B cell (primary cell): Measurements from ENCODE around the gene EFNA1. TPM values are rescaled to one million over a fixed set of nuclear protein-coding genes. Genes with fewer than 3 reads are reported as not detected.

Experiments
- ATAC-seq: fragments of 200-7000 bp; cut with Tn5 transposase; one replicate; pipeline ENCODE4 v1.10.0; 2021; ENCODE audit warnings: low read depth, mild to moderate bottlenecking, moderate number of reproducible peaks, moderate library complexity
- CTCF ChIA-PET: fragments of 350-600 bp; sonication (Branson Sonifier 250); formaldehyde crosslinking; loops from one replicate; lab custom pipeline; 2021; ENCODE audit warnings: antibody characterized with exemption, inconsistent platforms; lab: Charles Lee
- POLR2A ChIA-PET: fragments of 350-600 bp; sonication (Branson Sonifier 250); formaldehyde crosslinking; loops from one replicate; lab custom pipeline; 2021; ENCODE audit warnings: antibody characterized with exemption; lab: Charles Lee
- DNase-seq: peaks from one replicate; pipeline ENCODE4 v3.0.0; 2013
- H2AFZ ChIP-seq: 2 replicates; pipeline ENCODE4 v1.6.1; 2012; ENCODE audit warnings: mild to moderate bottlenecking, low read depth, low read length; ENCODE audit not compliant: insufficient read depth, poor library complexity, severe bottlenecking
- H3K27ac ChIP-seq, 2 donors: 1 replicate in 1 of 2; 2 replicates in 1 of 2; pipeline ENCODE4 v1.5.1; 2012 to 2013; ENCODE audit warnings: low read length in 2 of 2, mild to moderate bottlenecking in 2 of 2, moderate library complexity in 1 of 2
- H3K27me3 ChIP-seq, 4 experiments: fragments of 200-600 bp in 1 of 4; sonication (generic) in 1 of 4; replicated peaks in 1 of 4; 1 replicate in 2 of 4; 2 replicates in 2 of 4; pipeline versions ENCODE4 v1.6.1 to v1.7.0; 2013 to 2016; ENCODE audit warnings: low read length in 3 of 4, mild to moderate bottlenecking in 2 of 4, mixed read lengths in 1 of 4, moderate library complexity in 1 of 4; ENCODE audit not compliant: insufficient read depth in 4 of 4, control insufficient read depth in 3 of 4; ENCODE audit errors: control extremely low read depth in 1 of 4
- H3K36me3 ChIP-seq, 2 experiments: replicated peaks in 1 of 2; 1 replicate in 1 of 2; 2 replicates in 1 of 2; pipeline versions ENCODE4 v1.6.1 to v1.7.1; 2013; ENCODE audit warnings: low read length in 1 of 2; ENCODE audit not compliant: insufficient read depth in 2 of 2, control insufficient read depth in 1 of 2; ENCODE audit errors: control extremely low read depth in 1 of 2, extremely low read depth in 1 of 2
- H3K4me1 ChIP-seq, 2 donors: fragments of 200-600 bp in 1 of 2; sonication (generic) in 1 of 2; 1 replicate in 1 of 2; 2 replicates in 1 of 2; pipeline versions ENCODE4 v1.5.1 to v1.6.1; 2013 to 2017; ENCODE audit warnings: low read length in 2 of 2; ENCODE audit not compliant: control insufficient read depth in 2 of 2, insufficient read depth in 2 of 2
- H3K4me2 ChIP-seq: replicated peaks from 2 replicates; pipeline ENCODE3; 2012; ENCODE audit warnings: mild to moderate bottlenecking, low read depth, low read length; ENCODE audit not compliant: poor library complexity, severe bottlenecking
- H3K4me3 ChIP-seq, 5 experiments: fragments of 200-600 bp in 1 of 5; sonication (generic) in 1 of 5; 1 replicate in 3 of 5; 2 replicates in 2 of 5; pipeline versions ENCODE4 v1.5.1 to v1.7.0; 2011 to 2016; ENCODE audit warnings: low read length in 4 of 5, mild to moderate bottlenecking in 4 of 5, low read depth in 2 of 5, control low read depth in 1 of 5, moderate library complexity in 1 of 5; ENCODE audit not compliant: insufficient read depth in 1 of 5; ENCODE audit errors: control extremely low read depth in 1 of 5, extremely low read depth in 1 of 5
- H3K79me2 ChIP-seq: fragments of 200-600 bp; sonication (generic); one replicate; pipeline ENCODE4 v1.6.0; 2016; ENCODE audit warnings: low read length; ENCODE audit not compliant: control insufficient read depth, insufficient read depth
- H3K9ac ChIP-seq: fragments of 200-600 bp; sonication (generic); 2 replicates; pipeline ENCODE4 v1.6.1; 2017; ENCODE audit warnings: mild to moderate bottlenecking, low read length, moderate library complexity
- H3K9me3 ChIP-seq, 3 donors: one replicate each; pipeline versions ENCODE4 v1.6.1 to v1.7.1; 2013; ENCODE audit warnings: low read length in 2 of 3; ENCODE audit not compliant: control insufficient read depth in 2 of 3, insufficient read depth in 1 of 3; ENCODE audit errors: control extremely low read depth in 1 of 3
- H4K20me1 ChIP-seq: 2 replicates; pipeline ENCODE4 v1.6.0; 2012; ENCODE audit warnings: mild to moderate bottlenecking, low read length; ENCODE audit not compliant: insufficient read depth, control insufficient read depth, poor library complexity, severe bottlenecking
- H3K27ac Mint-ChIP-seq: one replicate; pipeline ENCODE4 v1.8.0; 2021; ENCODE audit warnings: mixed read lengths
- H3K27me3 Mint-ChIP-seq: one replicate; pipeline ENCODE4 v1.8.0; 2021; ENCODE audit warnings: mixed read lengths
- H3K4me1 Mint-ChIP-seq: one replicate; pipeline ENCODE4 v1.8.0; 2021; ENCODE audit warnings: mixed read lengths
- H3K4me3 Mint-ChIP-seq: one replicate; pipeline ENCODE4 v1.8.0; 2021; ENCODE audit warnings: mixed read lengths
- H3K9me3 Mint-ChIP-seq: one replicate; pipeline ENCODE4 v1.8.0; 2022; ENCODE audit warnings: mixed read lengths; ENCODE audit not compliant: insufficient read depth
- EZH2 ChIP-seq: IDR thresholded peaks from 2 replicates; pipeline ENCODE4 v1.6.1; 2012; ENCODE audit warnings: borderline replicate concordance, low read depth, mild to moderate bottlenecking, moderate library complexity, low read length; ENCODE audit not compliant: insufficient read depth, poor library complexity, severe bottlenecking
- WGBS: methylation state at CpG from one replicate; pipeline ENCODE4 v1.1.5; 2013; ENCODE audit warnings: missing lambda C conversion rate; ENCODE audit not compliant: insufficient coverage; 5-methylcytosine and 5-hydroxymethylcytosine counted together
- intact Hi-C: fragments of 100-400 bp; cut with micrococcal nuclease; formaldehyde crosslinking; loops from one replicate; pipeline ENCODE4 v1.10.0; 2022
- polyA plus RNA-seq: library from polyadenylated mRNA; depleted of rRNA; stranded (reverse); fragments of >200 nt; gene quantifications from 2 replicates; pipeline ENCODE4 v1.2.3, GENCODE V29; 2012
- total RNA-seq, 2 donors: library from RNA; stranded (reverse); fragments of 120-200 nt in 1 of 2; gene quantifications; 1 replicate in 1 of 2; 2 replicates in 1 of 2; pipeline versions ENCODE4 v1.2.3 to v1.2.4, GENCODE V29; 2013 to 2022
- TF ChIP-seq, protein P1 (sequence below): fragments of 200-600 bp; IDR thresholded peaks from one replicate; pipeline ENCODE4 v1.8.0; 2022; ENCODE audit warnings: antibody characterized with exemption, mild to moderate bottlenecking

Gene EFNA1
- total and polyA plus RNA-seq, 2 donors (not counting 1 experiment from before 2014, with no cell fraction given) = 0.28 TPM; not detected in 1

DNA sequence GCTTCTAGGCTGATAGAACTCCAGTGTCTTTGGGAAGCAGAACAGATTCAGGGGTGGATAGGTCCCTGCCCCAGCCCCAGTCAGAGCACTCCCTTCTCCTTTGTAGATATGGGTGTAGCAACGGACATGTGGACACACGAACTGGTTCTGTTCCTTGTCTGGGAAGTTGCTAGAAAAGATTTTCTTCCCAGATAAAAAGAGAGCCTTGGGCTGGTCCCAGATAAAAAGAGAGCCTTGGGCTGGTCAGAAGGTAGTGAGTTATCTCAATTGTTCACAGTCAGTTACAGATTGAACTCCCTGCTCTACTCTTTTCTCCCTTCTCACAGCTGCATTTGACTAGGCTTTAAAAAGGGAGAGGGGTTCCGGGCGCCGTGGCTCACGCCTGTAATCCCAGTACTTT, 7.4 kb upstream of the EFNA1 start:
- WGBS = no CpG with 5 or more reads among the region's 6 CpGs
- no peak overlapping the region for H3K4me3 Mint-ChIP-seq
- no peak overlapping the region for H2AFZ ChIP-seq
- H3K27me3 Mint-ChIP-seq = peaks cover 45% of the 10 kb centered on the region
- H3K9ac ChIP-seq = no peak overlapping the region
- H3K4me1 ChIP-seq = no peaks in the 10 kb centered on the region
- DNase-seq = no peak
- H3K4me2 ChIP-seq = no peak overlapping the region
- H3K4me3 ChIP-seq = no peak overlapping the region
- ChIA-PET POLR2A (no interaction called here), CTCF (interaction anchor here (1.3 to 2.2 kb wide), 3 partner anchors 10 to 52 kb away, joined by 3 to 8 read pairs (median 5); partner anchors contain the start of gene KRTCAP2)
- peaks cover 0 to 12% (median 3%) of the 10 kb centered on the region in 4 experiments for H3K27me3 ChIP-seq
- H3K4me1 Mint-ChIP-seq = no peaks in the 10 kb centered on the region
- no peaks in the 10 kb centered on the region for H3K36me3 ChIP-seq
- H3K27ac Mint-ChIP-seq = no peak overlapping the region
- no peaks in the 10 kb centered on the region for H3K79me2 ChIP-seq
- TF ChIP-seq EZH2 = no peak
- TF ChIP-seq, protein P1, sequence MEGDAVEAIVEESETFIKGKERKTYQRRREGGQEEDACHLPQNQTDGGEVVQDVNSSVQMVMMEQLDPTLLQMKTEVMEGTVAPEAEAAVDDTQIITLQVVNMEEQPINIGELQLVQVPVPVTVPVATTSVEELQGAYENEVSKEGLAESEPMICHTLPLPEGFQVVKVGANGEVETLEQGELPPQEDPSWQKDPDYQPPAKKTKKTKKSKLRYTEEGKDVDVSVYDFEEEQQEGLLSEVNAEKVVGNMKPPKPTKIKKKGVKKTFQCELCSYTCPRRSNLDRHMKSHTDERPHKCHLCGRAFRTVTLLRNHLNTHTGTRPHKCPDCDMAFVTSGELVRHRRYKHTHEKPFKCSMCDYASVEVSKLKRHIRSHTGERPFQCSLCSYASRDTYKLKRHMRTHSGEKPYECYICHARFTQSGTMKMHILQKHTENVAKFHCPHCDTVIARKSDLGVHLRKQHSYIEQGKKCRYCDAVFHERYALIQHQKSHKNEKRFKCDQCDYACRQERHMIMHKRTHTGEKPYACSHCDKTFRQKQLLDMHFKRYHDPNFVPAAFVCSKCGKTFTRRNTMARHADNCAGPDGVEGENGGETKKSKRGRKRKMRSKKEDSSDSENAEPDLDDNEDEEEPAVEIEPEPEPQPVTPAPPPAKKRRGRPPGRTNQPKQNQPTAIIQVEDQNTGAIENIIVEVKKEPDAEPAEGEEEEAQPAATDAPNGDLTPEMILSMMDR = no peak
- no peaks in the 10 kb centered on the region for H3K9me3 ChIP-seq
- H3K9me3 Mint-ChIP-seq = no peaks in the 10 kb centered on the region
- no peak for ATAC-seq
- intact Hi-C loops = no loop called here
- no peaks in the 10 kb centered on the region for H4K20me1 ChIP-seq
- H3K27ac ChIP-seq = no peak overlapping the region

DNA sequence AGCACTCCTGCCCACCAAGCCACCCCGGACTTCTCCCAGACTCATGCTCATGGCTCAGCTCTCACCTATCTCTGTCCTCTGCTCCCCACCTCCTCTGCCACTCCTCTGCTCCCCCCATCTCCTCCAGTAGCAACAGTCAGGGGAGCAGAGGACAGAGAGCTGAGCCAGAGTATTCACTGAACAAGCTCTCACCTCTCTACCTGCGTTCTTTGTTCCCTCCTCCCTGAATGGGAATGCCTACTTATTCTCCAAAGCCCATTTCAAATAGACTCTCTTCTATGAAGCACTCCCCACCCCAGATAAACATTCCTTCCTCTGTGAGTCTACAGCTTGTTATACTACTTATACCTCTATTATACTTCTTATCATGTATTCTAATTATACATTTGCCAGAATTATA, 6.4 kb upstream of the EFNA1 start:
- peaks cover 0 to 20% (median 5%) of the 10 kb centered on the region in 4 experiments for H3K27me3 ChIP-seq
- H4K20me1 ChIP-seq = no peaks in the 10 kb centered on the region
- H3K4me3 ChIP-seq = no peak overlapping the region
- H3K9me3 ChIP-seq = no peaks in the 10 kb centered on the region
- CTCF ChIA-PET = interaction anchor here (1.3 to 2.2 kb wide), 5 partner anchors 9 to 51 kb away, joined by 3 to 8 read pairs (median 6); partner anchors contain the start of gene KRTCAP2
- 94% methylated on average over 2 of the region's 2 CpGs for WGBS
- no peak overlapping the region for H3K4me3 Mint-ChIP-seq
- DNase-seq (no peak), ATAC-seq (no peak)
- peaks cover 3% of the 10 kb centered on the region for H3K4me1 Mint-ChIP-seq
- H3K27me3 Mint-ChIP-seq = peaks cover 43% of the 10 kb centered on the region
- intact Hi-C loops = no loop called here
- POLR2A ChIA-PET = no interaction called here
- no peak overlapping the region for H3K27ac Mint-ChIP-seq
- H3K4me1 ChIP-seq = peaks cover under 1 to 2% of the 10 kb centered on the region in 2 donors
- H3K27ac ChIP-seq = no peak overlapping the region
- TF ChIP-seq, protein P1 = no peak
- no peak overlapping the region for H3K4me2 ChIP-seq
- no peaks in the 10 kb centered on the region for H3K79me2 ChIP-seq
- H3K36me3 ChIP-seq = no peaks in the 10 kb centered on the region
- H3K9ac ChIP-seq = no peak overlapping the region
- no peaks in the 10 kb centered on the region for H3K9me3 Mint-ChIP-seq
- no peak overlapping the region for H2AFZ ChIP-seq
